ENCODE results near the gene IGFBP1.

- TF ChIP-seq CTCF (conservative IDR thresholded peaks at IDR 0.05; ENCODE audit: low read depth in 2 of 2) (no peak), CREB1 (CRISPR knock-in tag; IDR thresholded peaks at IDR 0.05; ENCODE audit: low read depth) (no peak), JUNB (IDR thresholded peaks at IDR 0.05; ENCODE audit: unreplicated experiment) (no peak)
Measured at GRCh38 chr7:45888185-45888992, at the start of gene IGFBP1.
